Fibroblast of lung (primary cell): ENCODE measurements around the gene SGPP2. TPM values are rescaled to one million over a fixed set of nuclear protein-coding genes. Genes with fewer than 3 reads are reported as not detected.

Source experiments
- DNase-seq, 2 donors: peaks; one replicate each; pipeline versions ENCODE4 v3.0.0 to v3.0.0-alpha.2; 2010; ENCODE audit warnings: low read depth in 2 of 2
- H2AFZ ChIP-seq: 2 replicates; pipeline ENCODE4 v1.5.1; 2012; ENCODE audit warnings: low read length, control low read depth, inconsistent platforms
- H3K27ac ChIP-seq: 2 replicates; pipeline ENCODE4 v1.5.1; 2011; ENCODE audit warnings: low read length, control low read depth; ENCODE audit not compliant: insufficient read depth
- H3K27me3 ChIP-seq: 2 replicates; pipeline ENCODE4 v1.5.1; 2011; ENCODE audit warnings: mild to moderate bottlenecking, low read length; ENCODE audit not compliant: control insufficient read depth, insufficient read depth
- H3K36me3 ChIP-seq: 2 replicates; pipeline ENCODE4 v1.5.1; 2011; ENCODE audit warnings: low read length; ENCODE audit not compliant: control insufficient read depth, insufficient read depth
- H3K4me1 ChIP-seq: 2 replicates; pipeline ENCODE4 v1.5.1; 2011; ENCODE audit warnings: low read length; ENCODE audit not compliant: control insufficient read depth, insufficient read depth; ENCODE audit errors: extremely low read depth
- H3K4me2 ChIP-seq: 2 replicates; pipeline ENCODE4 v1.5.1; 2011; ENCODE audit warnings: low read length, control low read depth; ENCODE audit not compliant: insufficient read depth; ENCODE audit errors: extremely low read depth
- H3K4me3 ChIP-seq, 4 experiments: fragments of 200-600 bp in 1 of 4; sonication (generic) in 1 of 4; replicated peaks in 1 of 4; 2 replicates each; pipeline ENCODE4 v1.5.1; 2011 to 2016; ENCODE audit warnings: low read length in 4 of 4, low read depth in 3 of 4, mild to moderate bottlenecking in 3 of 4, control low read depth in 2 of 4, inconsistent platforms in 1 of 4, mixed read lengths in 1 of 4; ENCODE audit not compliant: insufficient read depth in 1 of 4; ENCODE audit errors: control extremely low read depth in 1 of 4
- H3K79me2 ChIP-seq: 2 replicates; pipeline ENCODE4 v1.5.1; 2012; ENCODE audit warnings: mild to moderate bottlenecking, low read length, inconsistent platforms; ENCODE audit not compliant: control insufficient read depth, insufficient read depth
- H3K9ac ChIP-seq: 2 replicates; pipeline ENCODE4 v1.5.1; 2011; ENCODE audit warnings: mild to moderate bottlenecking, low read length, control low read depth; ENCODE audit not compliant: insufficient read depth
- H3K9me3 ChIP-seq: 2 replicates; pipeline ENCODE4 v1.5.1; 2012; ENCODE audit warnings: low read depth, low read length; ENCODE audit not compliant: control insufficient read depth, insufficient read depth
- H4K20me1 ChIP-seq: 2 replicates; pipeline ENCODE4 v1.5.1; 2011; ENCODE audit warnings: low read length; ENCODE audit not compliant: control insufficient read depth, insufficient read depth; ENCODE audit errors: extremely low read depth
- CTCF ChIP-seq, 2 donors: IDR thresholded peaks in 1 of 2; conservative IDR thresholded peaks in 1 of 2; 1 replicate in 1 of 2; 2 replicates in 1 of 2; pipeline ENCODE4 v1.5.1; 2011 to 2012; ENCODE audit warnings: low read length in 2 of 2, control low read depth in 1 of 2, inconsistent platforms in 1 of 2, low read depth in 1 of 2, mild to moderate bottlenecking in 1 of 2
- EZH2 ChIP-seq: IDR thresholded peaks from 2 replicates; pipeline ENCODE4 v1.5.1; 2012; ENCODE audit warnings: low read length, control low read depth, mild to moderate bottlenecking; ENCODE audit errors: missing control alignments
- polyA plus RNA-seq, 2 donors: library from polyadenylated mRNA; depleted of rRNA in 1 of 2; stranded (reverse) in 1 of 2; unstranded in 1 of 2; fragments of >200 nt; gene quantifications; 2 replicates each; pipeline ENCODE4 v1.2.1, GENCODE V29; 2011 to 2012; ENCODE audit warnings: missing spikeins in 1 of 2
- total RNA-seq: library from RNA; depleted of rRNA; stranded (reverse); fragments of >200 nt; gene quantifications from 2 replicates; pipeline ENCODE4 v1.2.1, GENCODE V29; 2014

The SGPP2 gene
- total and polyA plus RNA-seq, 2 donors (not counting 1 experiment from before 2014, with no cell fraction given), result not detected

- H3K4me3 ChIP-seq, result no peak overlapping the region
- no peaks in the 10 kb centered on the region for H4K20me1 ChIP-seq
- no peak overlapping the region for H3K9ac ChIP-seq
- TF ChIP-seq CTCF (conservative IDR thresholded peaks at IDR 0.05 in 1 of 2, IDR thresholded peaks at IDR 0.05 in 1 of 2; ENCODE audit: low read depth in 1 of 2, low read length in 2 of 2) (no peak), EZH2 (no peak)
- H2AFZ ChIP-seq, result no peak overlapping the region
- H3K4me2 ChIP-seq, result no peak overlapping the region
- no peak overlapping the region for H3K27ac ChIP-seq
- no peaks in the 10 kb centered on the region for H3K27me3 ChIP-seq
- no peak for DNase-seq
- no peaks in the 10 kb centered on the region for H3K9me3 ChIP-seq
- no peaks in the 10 kb centered on the region for H3K79me2 ChIP-seq
- H3K4me1 ChIP-seq, result no peaks in the 10 kb centered on the region
- H3K36me3 ChIP-seq, result no peaks in the 10 kb centered on the region
These were observed 42.8 kb upstream of the SGPP2 start for GRCh38 chr2:222381566-222381965.

- no peak for DNase-seq
- H3K4me2 ChIP-seq, result no peak overlapping the region
- no peak overlapping the region for H3K27ac ChIP-seq
- no peaks in the 10 kb centered on the region for H3K36me3 ChIP-seq
- no peak overlapping the region for H3K4me3 ChIP-seq
- no peaks in the 10 kb centered on the region for H4K20me1 ChIP-seq
- no peaks in the 10 kb centered on the region for H3K9me3 ChIP-seq
- TF ChIP-seq EZH2, result no peak
- TF ChIP-seq CTCF (conservative IDR thresholded peaks at IDR 0.05 in 1 of 2, IDR thresholded peaks at IDR 0.05 in 1 of 2; ENCODE audit: low read depth in 1 of 2, low read length in 2 of 2), result no peak
- H3K9ac ChIP-seq, result no peak overlapping the region
- no peaks in the 10 kb centered on the region for H3K4me1 ChIP-seq
- H3K79me2 ChIP-seq, result no peaks in the 10 kb centered on the region
- H2AFZ ChIP-seq, result no peak overlapping the region
- no peaks in the 10 kb centered on the region for H3K27me3 ChIP-seq
These were observed 41.1 kb upstream of the SGPP2 start for GRCh38 chr2:222383255-222383654.

- Histone ChIP-seq H3K9me3 (no peaks in the 10 kb centered on the region), H2AFZ (no peak overlapping the region), H3K27me3 (no peaks in the 10 kb centered on the region), H3K4me3 (no peak overlapping the region), H3K27ac (no peak overlapping the region), H3K4me2 (no peak overlapping the region), H3K79me2 (no peaks in the 10 kb centered on the region), H4K20me1 (no peaks in the 10 kb centered on the region), H3K4me1 (no peaks in the 10 kb centered on the region), H3K36me3 (no peaks in the 10 kb centered on the region), H3K9ac (no peak overlapping the region)
- DNase-seq, result no peak
- TF ChIP-seq EZH2 (no peak), CTCF (conservative IDR thresholded peaks at IDR 0.05 in 1 of 2, IDR thresholded peaks at IDR 0.05 in 1 of 2; ENCODE audit: low read depth in 1 of 2, low read length in 2 of 2) (no peak)
These were observed 32.5 kb upstream of the SGPP2 start for GRCh38 chr2:222391743-222392285.
